Measurements from ENCODE around the gene UPK3B. TPM values are rescaled to one million over a fixed set of nuclear protein-coding genes. Genes with fewer than 3 reads are reported as not detected.
"Not testable (repeated sequence)": the region's sequence is repeated elsewhere in the genome, so short reads cannot be mapped to it uniquely, and the experiment has no call there.

Gene UPK3B
- total RNA-seq, 3 donors from 2014 or later, result 0.37 to 1.0 (median 0.40) TPM

GRCh38 chr7:76502836-76503235 lies 7.5 kb upstream of the UPK3B start:
- not testable (repeated sequence) for H3K27me3 Mint-ChIP-seq (ENCODE audit: low read depth); DNase-seq; H3K4me1 Mint-ChIP-seq (ENCODE audit: low read depth); H3K36me3 Mint-ChIP-seq (ENCODE audit: insufficient read depth); ATAC-seq; H3K4me3 Mint-ChIP-seq; H3K9me3 Mint-ChIP-seq

GRCh38 chr7:76503244-76503643 lies 7.1 kb upstream of the UPK3B start:
- DNase-seq; H3K4me1 Mint-ChIP-seq (ENCODE audit: low read depth); H3K9me3 Mint-ChIP-seq; H3K27me3 Mint-ChIP-seq (ENCODE audit: low read depth); H3K36me3 Mint-ChIP-seq (ENCODE audit: insufficient read depth); H3K4me3 Mint-ChIP-seq; ATAC-seq: not testable (repeated sequence)

- not testable (repeated sequence) for DNase-seq; H3K9me3 Mint-ChIP-seq; ATAC-seq; H3K27me3 Mint-ChIP-seq (ENCODE audit: low read depth); H3K4me3 Mint-ChIP-seq; H3K36me3 Mint-ChIP-seq (ENCODE audit: insufficient read depth); H3K4me1 Mint-ChIP-seq (ENCODE audit: low read depth)
These were observed 5.8 kb upstream of the UPK3B start for GRCh38 chr7:76504351-76505167.

- no peaks in the 10 kb centered on the region for H3K9me3 Mint-ChIP-seq
- no peaks in the 10 kb centered on the region for H3K27me3 Mint-ChIP-seq (ENCODE audit: low read depth)
- H3K4me3 Mint-ChIP-seq, result no peak overlapping the region
- DNase-seq (no peak), ATAC-seq (no peak)
- H3K36me3 Mint-ChIP-seq (ENCODE audit: insufficient read depth), result peaks cover 6% of the 10 kb centered on the region
- peaks cover 3% of the 10 kb centered on the region for H3K4me1 Mint-ChIP-seq (ENCODE audit: low read depth)
These were observed 4.9 kb upstream of the UPK3B start for GRCh38 chr7:76505168-76506080.

GRCh38 chr7:76506081-76506440 lies 4.3 kb upstream of the UPK3B start:
- no peak for ATAC-seq
- peaks cover 6% of the 10 kb centered on the region for H3K36me3 Mint-ChIP-seq (ENCODE audit: insufficient read depth)
- no peaks in the 10 kb centered on the region for H3K27me3 Mint-ChIP-seq (ENCODE audit: low read depth)
- no peaks in the 10 kb centered on the region for H3K9me3 Mint-ChIP-seq
- no peak for DNase-seq
- H3K4me3 Mint-ChIP-seq, result no peak overlapping the region
- H3K4me1 Mint-ChIP-seq (ENCODE audit: low read depth), result peaks cover 3% of the 10 kb centered on the region

- not testable (repeated sequence) for H3K36me3 Mint-ChIP-seq (ENCODE audit: insufficient read depth); DNase-seq; H3K4me3 Mint-ChIP-seq; H3K4me1 Mint-ChIP-seq (ENCODE audit: low read depth); H3K9me3 Mint-ChIP-seq; ATAC-seq; H3K27me3 Mint-ChIP-seq (ENCODE audit: low read depth)
These were observed 3.7 kb upstream of the UPK3B start for GRCh38 chr7:76506643-76507042.

- H3K27me3 Mint-ChIP-seq (ENCODE audit: low read depth), result no peaks in the 10 kb centered on the region
- peaks cover 3% of the 10 kb centered on the region for H3K4me1 Mint-ChIP-seq (ENCODE audit: low read depth)
- no peak overlapping the region for H3K4me3 Mint-ChIP-seq
- ATAC-seq, result no peak
- no peak for DNase-seq
- H3K9me3 Mint-ChIP-seq, result no peaks in the 10 kb centered on the region
- H3K36me3 Mint-ChIP-seq (ENCODE audit: insufficient read depth), result peaks cover 2% of the 10 kb centered on the region
These were observed 2.5 kb upstream of the UPK3B start for GRCh38 chr7:76507723-76508406.

GRCh38 chr7:76511200-76511910 lies 1.0 kb downstream of the UPK3B start:
- not testable (repeated sequence) for DNase-seq; H3K9me3 Mint-ChIP-seq; H3K36me3 Mint-ChIP-seq (ENCODE audit: insufficient read depth); H3K27me3 Mint-ChIP-seq (ENCODE audit: low read depth); H3K4me3 Mint-ChIP-seq; H3K4me1 Mint-ChIP-seq (ENCODE audit: low read depth)
- peak in 1 of 2 donors; percentile 21 for ATAC-seq

- not testable (repeated sequence) for H3K4me1 Mint-ChIP-seq (ENCODE audit: low read depth); H3K4me3 Mint-ChIP-seq; H3K9me3 Mint-ChIP-seq; H3K36me3 Mint-ChIP-seq (ENCODE audit: insufficient read depth); ATAC-seq; H3K27me3 Mint-ChIP-seq (ENCODE audit: low read depth); DNase-seq
These were observed 1.8 kb downstream of the UPK3B start for GRCh38 chr7:76511911-76512885.

- H3K4me3 Mint-ChIP-seq, result no peak overlapping the region
- H3K36me3 Mint-ChIP-seq (ENCODE audit: insufficient read depth), result no peaks in the 10 kb centered on the region
- DNase-seq (no peak), ATAC-seq (no peak)
- no peaks in the 10 kb centered on the region for H3K27me3 Mint-ChIP-seq (ENCODE audit: low read depth)
- H3K9me3 Mint-ChIP-seq, result no peaks in the 10 kb centered on the region
- H3K4me1 Mint-ChIP-seq (ENCODE audit: low read depth), result peaks cover 3% of the 10 kb centered on the region
These were observed 2.8 kb downstream of the UPK3B start for GRCh38 chr7:76512941-76513816.

GRCh38 chr7:76513817-76514799 lies 3.8 kb downstream of the UPK3B start:
- Mint-ChIP-seq H3K9me3 (no peaks in the 10 kb centered on the region), H3K4me1 (ENCODE audit: low read depth) (peaks cover 3% of the 10 kb centered on the region), H3K36me3 (ENCODE audit: insufficient read depth) (no peaks in the 10 kb centered on the region), H3K4me3 (no peak overlapping the region), H3K27me3 (ENCODE audit: low read depth) (no peaks in the 10 kb centered on the region)
- ATAC-seq (no peak), DNase-seq (no peak)
